K562 (cell line): ENCODE measurements around the gene FIZ1. TPM values are rescaled to one million over a fixed set of nuclear protein-coding genes. Genes with fewer than 3 reads are reported as not detected.
A peak's percentile ranks its signal among the peaks of the same experiment; 100 is the strongest.

Source experiments
- CBFA2T3 ChIP-seq: fragments of 450-650 bp; IDR thresholded peaks from 2 replicates; pipeline ENCODE4 v1.6.1; 2017
- ELF2 ChIP-seq: fragments of 250-450 bp; sonication (Bioruptor Pico); IDR thresholded peaks from 2 replicates; pipeline ENCODE4 v1.5.0; 2021; ENCODE audit warnings: mild to moderate bottlenecking
- FOXA3 ChIP-seq, 2 experiments: fragments of 450-650 bp in 1 of 2; sonication (generic) in 1 of 2; formaldehyde crosslinking; IDR thresholded peaks in 1 of 2; conservative IDR thresholded peaks in 1 of 2; 2 replicates each; pipeline versions ENCODE4 v1.4.0 to v1.8.0; 2020 to 2022; ENCODE audit warnings: mild to moderate bottlenecking in 2 of 2, missing genetic modification reagents in 1 of 2
- NFIX ChIP-seq: fragments of 250-450 bp; sonication (Bioruptor Pico); IDR thresholded peaks from 2 replicates; pipeline ENCODE4 v1.4.0; 2020; ENCODE audit warnings: low read depth, mild to moderate bottlenecking, moderate library complexity
- NFRKB ChIP-seq: fragments of 450-650 bp; IDR thresholded peaks from 2 replicates; pipeline ENCODE4 v1.6.1; 2016; ENCODE audit warnings: low read depth
- RNF2 ChIP-seq: sonication (generic); IDR thresholded peaks from 2 replicates; pipeline ENCODE4 v1.6.1; 2016
- SIRT6 ChIP-seq: IDR thresholded peaks from one replicate; pipeline ENCODE4 v1.6.1; 2012; ENCODE audit warnings: low read depth, mild to moderate bottlenecking, control low read depth, inconsistent platforms, low read length, moderate library complexity
- TEAD4 ChIP-seq, 2 experiments: sonication (generic) in 1 of 2; formaldehyde crosslinking in 1 of 2; IDR thresholded peaks; 2 replicates each; pipeline versions ENCODE4 v1.6.1 to v1.8.0; 2012 to 2022; ENCODE audit warnings: borderline replicate concordance in 1 of 2, inconsistent platforms in 1 of 2, low read length in 1 of 2, mild to moderate bottlenecking in 1 of 2, missing genetic modification reagents in 1 of 2
- ZNF12 ChIP-seq: sonication (generic); formaldehyde crosslinking; IDR thresholded peaks from 2 replicates; pipeline ENCODE4 v1.4.0; 2020; ENCODE audit warnings: mild to moderate bottlenecking, missing genetic modification reagents
- ZNF175 ChIP-seq: fragments of 200-800 bp; sonication (Bioruptor generic); IDR thresholded peaks from 2 replicates; pipeline ENCODE4 v1.6.1; 2016; ENCODE audit warnings: low read depth, mild to moderate bottlenecking, missing genetic modification characterization, missing compliant biosample characterization
- ZNF239 ChIP-seq: fragments of 250-450 bp; sonication (Bioruptor Pico); IDR thresholded peaks from 2 replicates; pipeline ENCODE4 v1.4.0; 2020; ENCODE audit warnings: mild to moderate bottlenecking
- ZNF263 ChIP-seq: sonication (generic); formaldehyde crosslinking; IDR thresholded peaks from 2 replicates; pipeline ENCODE4 v1.8.0; 2022; ENCODE audit warnings: mild to moderate bottlenecking, missing genetic modification reagents, borderline replicate concordance
- ZNF408 ChIP-seq: fragments of 250-450 bp; sonication (Bioruptor Pico); IDR thresholded peaks from 2 replicates; pipeline ENCODE4 v1.4.0; 2020; ENCODE audit warnings: low read depth, mild to moderate bottlenecking, moderate library complexity
- ZNF77 ChIP-seq: fragments of 250-450 bp; sonication (Bioruptor Pico); IDR thresholded peaks from 2 replicates; pipeline ENCODE4 v1.5.0; 2020
- ZZZ3 ChIP-seq: fragments of 450-650 bp; IDR thresholded peaks from 2 replicates; pipeline ENCODE4 v1.6.1; 2016; ENCODE audit warnings: antibody characterized with exemption, mild to moderate bottlenecking, moderate library complexity
- polyA plus RNA-seq, 8 experiments: library from polyadenylated mRNA; depleted of rRNA in 4 of 8; stranded (reverse) in 5 of 8; unstranded in 3 of 8; fragments of >200 nt; fragmentation: Nextera tagmentation in 2 of 8; fragmentation: Illumina TruSeq in 1 of 8; extraction: Ambion mirVana in 2 of 8; extraction: Trizol in 1 of 8; gene quantifications; 2 replicates each; pipeline versions ENCODE4 v1.2.1 to v1.2.3, GENCODE V29; 2011 to 2014; ENCODE audit warnings: inconsistent platforms in 1 of 8, missing spikeins in 1 of 8
- total RNA-seq, 7 experiments: library from RNA; depleted of rRNA in 6 of 7; stranded (reverse); fragments of >200 nt in 6 of 7; fragmentation: Illumina TruSeq in 2 of 7; extraction: Trizol in 2 of 7; gene quantifications; 2 replicates each; pipeline versions ENCODE4 v1.2.1 to v1.2.3, GENCODE V29; 2011 to 2021; ENCODE audit warnings: low replicate concordance in 1 of 7
- TF ChIP-seq, protein P1 (sequence below), 2 experiments: fragments of 450-650 bp; IDR thresholded peaks; 2 replicates each; pipeline ENCODE4 v1.6.1; 2018; ENCODE audit warnings: mild to moderate bottlenecking in 2 of 2, low read depth in 1 of 2; ENCODE audit not compliant: partially characterized antibody in 2 of 2
- TF ChIP-seq, protein P2 (sequence below): fragments of 450-650 bp; formaldehyde crosslinking; conservative IDR thresholded peaks from 2 replicates; pipeline ENCODE4 v1.4.0; 2022; ENCODE audit warnings: mild to moderate bottlenecking, missing genetic modification characterization
- TF ChIP-seq, protein P3 (sequence below): fragments of 450-650 bp; IDR thresholded peaks from 2 replicates; pipeline ENCODE4 v1.6.1; 2016; ENCODE audit warnings: borderline replicate concordance
- TF ChIP-seq, protein P4 (sequence below): fragments of 250-450 bp; sonication (Bioruptor Pico); IDR thresholded peaks from 2 replicates; pipeline ENCODE4 v1.4.0; 2020; ENCODE audit warnings: mild to moderate bottlenecking, moderate library complexity

FIZ1 gene
- total and polyA plus RNA-seq, 9 of the 15 experiments (the other 6 are each of a cell fraction or from before 2014, with no cell fraction given): 0.79 to 17.5 (median 5.5) TPM

DNA sequence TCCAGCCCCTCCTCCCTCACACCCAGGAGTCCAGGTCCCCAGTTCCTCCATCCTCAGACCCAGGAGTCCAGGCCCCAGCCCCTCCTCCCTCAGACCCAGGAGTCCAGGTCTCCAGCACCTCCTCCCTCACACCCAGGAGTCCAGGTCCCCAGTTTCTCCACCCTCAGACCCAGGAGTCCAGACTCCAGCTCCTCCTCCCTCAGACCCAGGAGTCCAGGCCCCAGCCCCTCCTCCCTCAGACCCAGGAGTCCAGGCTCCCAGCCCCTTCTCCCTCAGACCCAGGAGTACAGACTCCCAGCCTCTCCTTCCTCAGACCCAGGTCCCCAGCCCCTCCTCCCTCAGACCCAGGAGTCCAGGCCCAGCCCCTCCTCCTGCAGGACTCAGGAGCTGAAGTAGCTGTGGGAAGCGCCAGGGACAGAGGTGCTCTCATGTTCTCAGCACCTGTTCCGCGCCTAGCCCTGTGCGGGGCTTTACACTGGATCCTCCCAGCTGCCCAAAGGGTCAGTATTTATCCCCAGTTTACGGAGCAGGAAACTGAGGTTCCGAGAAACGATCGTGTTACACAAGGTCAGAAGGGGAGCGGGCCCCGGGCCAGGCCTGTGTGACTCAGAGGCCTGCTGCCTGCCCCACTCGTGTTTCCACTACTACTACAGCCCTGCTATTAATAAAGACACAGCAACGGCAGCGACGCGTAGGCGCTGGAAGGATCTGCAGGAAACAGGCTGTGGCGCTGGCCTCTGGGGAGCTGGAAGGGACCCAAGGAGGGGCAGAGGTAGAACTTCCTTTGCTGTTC, 52.3 kb downstream of the FIZ1 start (continued):
- TF ChIP-seq, protein P1, sequence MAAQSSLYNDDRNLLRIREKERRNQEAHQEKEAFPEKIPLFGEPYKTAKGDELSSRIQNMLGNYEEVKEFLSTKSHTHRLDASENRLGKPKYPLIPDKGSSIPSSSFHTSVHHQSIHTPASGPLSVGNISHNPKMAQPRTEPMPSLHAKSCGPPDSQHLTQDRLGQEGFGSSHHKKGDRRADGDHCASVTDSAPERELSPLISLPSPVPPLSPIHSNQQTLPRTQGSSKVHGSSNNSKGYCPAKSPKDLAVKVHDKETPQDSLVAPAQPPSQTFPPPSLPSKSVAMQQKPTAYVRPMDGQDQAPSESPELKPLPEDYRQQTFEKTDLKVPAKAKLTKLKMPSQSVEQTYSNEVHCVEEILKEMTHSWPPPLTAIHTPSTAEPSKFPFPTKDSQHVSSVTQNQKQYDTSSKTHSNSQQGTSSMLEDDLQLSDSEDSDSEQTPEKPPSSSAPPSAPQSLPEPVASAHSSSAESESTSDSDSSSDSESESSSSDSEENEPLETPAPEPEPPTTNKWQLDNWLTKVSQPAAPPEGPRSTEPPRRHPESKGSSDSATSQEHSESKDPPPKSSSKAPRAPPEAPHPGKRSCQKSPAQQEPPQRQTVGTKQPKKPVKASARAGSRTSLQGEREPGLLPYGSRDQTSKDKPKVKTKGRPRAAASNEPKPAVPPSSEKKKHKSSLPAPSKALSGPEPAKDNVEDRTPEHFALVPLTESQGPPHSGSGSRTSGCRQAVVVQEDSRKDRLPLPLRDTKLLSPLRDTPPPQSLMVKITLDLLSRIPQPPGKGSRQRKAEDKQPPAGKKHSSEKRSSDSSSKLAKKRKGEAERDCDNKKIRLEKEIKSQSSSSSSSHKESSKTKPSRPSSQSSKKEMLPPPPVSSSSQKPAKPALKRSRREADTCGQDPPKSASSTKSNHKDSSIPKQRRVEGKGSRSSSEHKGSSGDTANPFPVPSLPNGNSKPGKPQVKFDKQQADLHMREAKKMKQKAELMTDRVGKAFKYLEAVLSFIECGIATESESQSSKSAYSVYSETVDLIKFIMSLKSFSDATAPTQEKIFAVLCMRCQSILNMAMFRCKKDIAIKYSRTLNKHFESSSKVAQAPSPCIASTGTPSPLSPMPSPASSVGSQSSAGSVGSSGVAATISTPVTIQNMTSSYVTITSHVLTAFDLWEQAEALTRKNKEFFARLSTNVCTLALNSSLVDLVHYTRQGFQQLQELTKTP (IDR thresholded peaks at IDR 0.05; ENCODE audit: low read depth in 1 of 2, partially characterized antibody in 2 of 2): no peak
- TF ChIP-seq FOXA3 (CRISPR knock-in tag; conservative IDR thresholded peaks at IDR 0.05 in 1 of 2, IDR thresholded peaks at IDR 0.05 in 1 of 2): no peak
- TF ChIP-seq ZNF12 (CRISPR knock-in tag): no peak
- TF ChIP-seq ZNF175 (CRISPR knock-in tag): peak; percentile 63; the same call in 1 of the 2 replicates
- TF ChIP-seq TEAD4 (IDR thresholded peaks at IDR 0.05; ENCODE audit: low read length): peak; percentile 8; the same call in 1 of the 2 replicates
- no peak for TF ChIP-seq TEAD4 (CRISPR knock-in tag; IDR thresholded peaks at IDR 0.05; ENCODE audit: borderline replicate concordance)
- TF ChIP-seq, protein P2, sequence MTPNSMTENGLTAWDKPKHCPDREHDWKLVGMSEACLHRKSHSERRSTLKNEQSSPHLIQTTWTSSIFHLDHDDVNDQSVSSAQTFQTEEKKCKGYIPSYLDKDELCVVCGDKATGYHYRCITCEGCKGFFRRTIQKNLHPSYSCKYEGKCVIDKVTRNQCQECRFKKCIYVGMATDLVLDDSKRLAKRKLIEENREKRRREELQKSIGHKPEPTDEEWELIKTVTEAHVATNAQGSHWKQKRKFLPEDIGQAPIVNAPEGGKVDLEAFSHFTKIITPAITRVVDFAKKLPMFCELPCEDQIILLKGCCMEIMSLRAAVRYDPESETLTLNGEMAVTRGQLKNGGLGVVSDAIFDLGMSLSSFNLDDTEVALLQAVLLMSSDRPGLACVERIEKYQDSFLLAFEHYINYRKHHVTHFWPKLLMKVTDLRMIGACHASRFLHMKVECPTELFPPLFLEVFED (CRISPR knock-in tag): no peak
- no peak for TF ChIP-seq RNF2
- TF ChIP-seq, protein P3, sequence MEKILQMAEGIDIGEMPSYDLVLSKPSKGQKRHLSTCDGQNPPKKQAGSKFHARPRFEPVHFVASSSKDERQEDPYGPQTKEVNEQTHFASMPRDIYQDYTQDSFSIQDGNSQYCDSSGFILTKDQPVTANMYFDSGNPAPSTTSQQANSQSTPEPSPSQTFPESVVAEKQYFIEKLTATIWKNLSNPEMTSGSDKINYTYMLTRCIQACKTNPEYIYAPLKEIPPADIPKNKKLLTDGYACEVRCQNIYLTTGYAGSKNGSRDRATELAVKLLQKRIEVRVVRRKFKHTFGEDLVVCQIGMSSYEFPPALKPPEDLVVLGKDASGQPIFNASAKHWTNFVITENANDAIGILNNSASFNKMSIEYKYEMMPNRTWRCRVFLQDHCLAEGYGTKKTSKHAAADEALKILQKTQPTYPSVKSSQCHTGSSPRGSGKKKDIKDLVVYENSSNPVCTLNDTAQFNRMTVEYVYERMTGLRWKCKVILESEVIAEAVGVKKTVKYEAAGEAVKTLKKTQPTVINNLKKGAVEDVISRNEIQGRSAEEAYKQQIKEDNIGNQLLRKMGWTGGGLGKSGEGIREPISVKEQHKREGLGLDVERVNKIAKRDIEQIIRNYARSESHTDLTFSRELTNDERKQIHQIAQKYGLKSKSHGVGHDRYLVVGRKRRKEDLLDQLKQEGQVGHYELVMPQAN: no peak
- TF ChIP-seq ZNF408 (CRISPR knock-in tag): no peak
- TF ChIP-seq NFIX: no peak
- no peak for TF ChIP-seq NFRKB
- no peak for TF ChIP-seq ELF2
- TF ChIP-seq CBFA2T3: peak; percentile 22
- TF ChIP-seq, protein P4, sequence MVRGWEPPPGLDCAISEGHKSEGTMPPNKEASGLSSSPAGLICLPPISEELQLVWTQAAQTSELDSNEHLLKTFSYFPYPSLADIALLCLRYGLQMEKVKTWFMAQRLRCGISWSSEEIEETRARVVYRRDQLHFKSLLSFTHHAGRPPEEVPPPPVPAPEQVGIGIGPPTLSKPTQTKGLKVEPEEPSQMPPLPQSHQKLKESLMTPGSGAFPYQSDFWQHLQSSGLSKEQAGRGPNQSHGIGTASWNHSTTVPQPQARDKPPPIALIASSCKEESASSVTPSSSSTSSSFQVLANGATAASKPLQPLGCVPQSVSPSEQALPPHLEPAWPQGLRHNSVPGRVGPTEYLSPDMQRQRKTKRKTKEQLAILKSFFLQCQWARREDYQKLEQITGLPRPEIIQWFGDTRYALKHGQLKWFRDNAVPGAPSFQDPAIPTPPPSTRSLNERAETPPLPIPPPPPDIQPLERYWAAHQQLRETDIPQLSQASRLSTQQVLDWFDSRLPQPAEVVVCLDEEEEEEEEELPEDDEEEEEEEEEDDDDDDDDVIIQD (CRISPR knock-in tag): no peak
- TF ChIP-seq SIRT6: no peak
- no peak for TF ChIP-seq ZNF77 (CRISPR knock-in tag)
- TF ChIP-seq ZNF239 (CRISPR knock-in tag): no peak
- no peak for TF ChIP-seq ZZZ3
- TF ChIP-seq ZNF263 (CRISPR knock-in tag): no peak
